ENCODE data around the gene MYO7B.

Gene MYO7B

DNA sequence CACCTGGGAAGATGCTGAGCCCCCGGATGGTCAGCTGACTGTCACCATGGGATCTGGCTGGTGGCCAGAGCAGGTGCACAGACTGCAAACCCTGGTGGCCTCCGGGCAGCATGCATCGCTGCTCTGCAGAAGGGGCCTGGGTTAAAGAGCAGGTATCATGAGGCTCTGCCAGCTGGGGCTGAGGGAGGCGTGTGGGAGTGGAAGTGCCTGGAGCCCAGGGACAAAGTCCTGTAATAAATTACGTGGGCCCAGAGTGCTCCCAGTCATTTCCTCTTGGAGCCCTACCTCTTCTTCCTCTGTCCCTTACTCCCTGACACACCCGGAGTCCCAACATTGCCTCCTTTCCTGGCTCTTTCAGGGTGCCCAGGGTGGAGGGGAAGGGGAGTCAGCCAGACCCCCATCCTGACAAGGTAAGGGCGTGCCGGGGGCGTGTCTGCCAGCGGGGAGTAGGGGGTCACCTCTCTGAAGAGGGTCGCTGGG lies at the start of gene MYO7B:
Gene MYO7B, plus strand, starts transcription at position 262 of the 480 bp plus-strand sequence. CDS start 24,040 bp downstream, outside the sequence.
- TF ChIP-seq, protein P1, sequence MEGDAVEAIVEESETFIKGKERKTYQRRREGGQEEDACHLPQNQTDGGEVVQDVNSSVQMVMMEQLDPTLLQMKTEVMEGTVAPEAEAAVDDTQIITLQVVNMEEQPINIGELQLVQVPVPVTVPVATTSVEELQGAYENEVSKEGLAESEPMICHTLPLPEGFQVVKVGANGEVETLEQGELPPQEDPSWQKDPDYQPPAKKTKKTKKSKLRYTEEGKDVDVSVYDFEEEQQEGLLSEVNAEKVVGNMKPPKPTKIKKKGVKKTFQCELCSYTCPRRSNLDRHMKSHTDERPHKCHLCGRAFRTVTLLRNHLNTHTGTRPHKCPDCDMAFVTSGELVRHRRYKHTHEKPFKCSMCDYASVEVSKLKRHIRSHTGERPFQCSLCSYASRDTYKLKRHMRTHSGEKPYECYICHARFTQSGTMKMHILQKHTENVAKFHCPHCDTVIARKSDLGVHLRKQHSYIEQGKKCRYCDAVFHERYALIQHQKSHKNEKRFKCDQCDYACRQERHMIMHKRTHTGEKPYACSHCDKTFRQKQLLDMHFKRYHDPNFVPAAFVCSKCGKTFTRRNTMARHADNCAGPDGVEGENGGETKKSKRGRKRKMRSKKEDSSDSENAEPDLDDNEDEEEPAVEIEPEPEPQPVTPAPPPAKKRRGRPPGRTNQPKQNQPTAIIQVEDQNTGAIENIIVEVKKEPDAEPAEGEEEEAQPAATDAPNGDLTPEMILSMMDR (IDR thresholded peaks at IDR 0.05; ENCODE audit: control insufficient read depth, extremely low read depth, insufficient read depth): no peak
- DNase-seq (ENCODE audit: low read depth): no peak
- H3K4me3 ChIP-seq (ENCODE audit: low read depth, low read length): no peak within 1 kb of the TSS

DNA sequence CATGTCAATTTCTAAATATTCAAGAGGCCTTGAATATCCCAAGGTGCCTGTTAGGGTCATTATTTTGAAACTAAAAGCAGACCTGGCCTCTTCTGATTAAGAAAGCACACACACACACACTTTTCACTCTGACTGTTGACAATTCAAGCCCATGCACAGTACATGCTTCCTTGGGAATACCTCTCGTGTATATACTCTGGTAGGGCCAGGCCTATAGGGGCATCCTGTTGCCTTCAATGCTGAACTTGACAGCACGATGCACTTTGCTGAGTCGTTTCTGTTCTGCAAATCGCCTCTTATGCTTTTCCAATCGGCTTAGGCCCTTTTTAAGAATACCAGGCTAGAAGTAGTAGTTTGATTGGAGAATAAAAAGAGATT lies 49.8 kb upstream of the MYO7B start:
- no peak overlapping the region for H3K4me3 ChIP-seq (ENCODE audit: low read depth, low read length)
- DNase-seq (ENCODE audit: low read depth): no peak
- TF ChIP-seq, protein P1 (IDR thresholded peaks at IDR 0.05; ENCODE audit: control insufficient read depth, extremely low read depth, insufficient read depth): no peak

DNA sequence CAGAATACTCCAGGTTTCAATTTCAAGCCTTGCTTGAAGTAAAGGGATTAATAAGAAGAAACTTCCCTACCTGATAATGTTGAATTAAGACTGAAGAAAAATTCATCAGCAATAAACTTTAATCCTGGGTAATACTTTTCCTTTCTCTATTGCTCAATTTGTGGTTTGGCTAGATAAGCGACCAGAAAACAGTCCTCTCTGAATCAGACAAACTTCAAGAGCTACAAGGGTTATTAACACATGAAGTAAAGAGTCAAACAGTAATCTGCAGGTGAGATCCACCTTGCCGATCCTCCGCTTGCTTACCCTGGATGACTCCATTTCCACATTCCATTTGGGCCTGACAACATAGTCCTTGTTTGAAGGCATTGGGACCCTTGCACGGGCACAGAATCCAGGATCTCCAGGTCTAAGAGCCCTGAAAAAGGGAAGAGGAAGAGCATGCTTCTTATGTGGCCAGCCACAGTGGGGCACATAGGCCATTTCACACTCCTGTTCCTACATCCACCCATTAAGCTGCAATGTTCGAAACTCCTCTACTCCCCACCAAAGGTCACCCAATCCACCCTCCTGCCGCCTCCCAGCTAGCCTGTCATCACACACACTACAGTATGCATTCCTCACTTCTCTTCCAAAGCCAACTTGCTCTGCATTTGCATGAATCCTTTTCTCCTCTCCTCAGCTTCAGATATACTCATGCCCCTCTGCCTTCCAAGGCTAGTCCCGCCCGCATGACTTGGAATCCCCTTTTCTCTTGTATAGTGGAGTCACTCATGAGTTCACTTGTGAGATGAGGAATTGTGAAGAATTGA lies 49.0 kb upstream of the MYO7B start:
- no peak overlapping the region for H3K4me3 ChIP-seq (ENCODE audit: low read depth, low read length)
- TF ChIP-seq, protein P1 (IDR thresholded peaks at IDR 0.05; ENCODE audit: control insufficient read depth, extremely low read depth, insufficient read depth): no peak
- no peak for DNase-seq (ENCODE audit: low read depth)

DNA sequence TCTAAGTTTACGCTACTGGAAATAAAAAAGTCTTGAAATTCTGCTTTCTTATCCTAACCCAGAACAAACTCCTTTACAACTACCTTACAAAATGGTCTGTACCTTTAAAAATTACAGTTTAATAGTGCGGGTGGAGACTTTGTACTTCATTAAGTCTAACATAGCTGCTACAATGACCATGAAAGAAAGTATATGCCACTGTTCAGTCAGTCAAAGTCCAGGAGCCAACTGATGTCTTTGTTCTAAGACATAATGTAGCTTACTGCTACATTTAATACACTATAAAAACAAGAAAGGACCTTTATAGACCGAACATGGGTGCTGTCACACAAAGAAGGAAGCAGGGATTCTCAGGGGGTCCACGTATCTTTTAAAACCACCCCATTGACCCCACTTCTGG lies 45.2 kb upstream of the MYO7B start:
- TF ChIP-seq, protein P1 (IDR thresholded peaks at IDR 0.05; ENCODE audit: control insufficient read depth, extremely low read depth, insufficient read depth): no peak
- no peak overlapping the region for H3K4me3 ChIP-seq (ENCODE audit: low read depth, low read length)
- DNase-seq (ENCODE audit: low read depth): no peak

DNA sequence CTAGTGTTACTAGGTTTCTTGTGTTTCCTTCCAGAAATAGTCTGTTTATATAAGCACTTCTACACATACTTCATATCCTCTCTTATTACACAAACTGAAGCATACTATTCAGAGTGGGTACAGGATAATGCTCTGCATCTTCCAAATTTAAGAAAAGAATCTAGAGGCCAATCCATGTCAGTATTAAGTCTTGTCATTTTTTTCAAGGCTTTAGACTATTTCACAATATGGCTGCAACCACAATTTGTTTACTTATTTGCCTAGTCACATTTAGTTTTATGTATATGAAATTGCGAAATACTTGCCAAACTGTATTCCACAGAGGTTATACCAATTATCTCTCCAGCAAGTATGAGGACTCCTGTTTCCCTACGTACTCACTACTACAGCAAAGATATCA lies 37.1 kb upstream of the MYO7B start:
- DNase-seq (ENCODE audit: low read depth): peak; percentile 15
- TF ChIP-seq, protein P1 (IDR thresholded peaks at IDR 0.05; ENCODE audit: control insufficient read depth, extremely low read depth, insufficient read depth): no peak
- no peak overlapping the region for H3K4me3 ChIP-seq (ENCODE audit: low read depth, low read length)

DNA sequence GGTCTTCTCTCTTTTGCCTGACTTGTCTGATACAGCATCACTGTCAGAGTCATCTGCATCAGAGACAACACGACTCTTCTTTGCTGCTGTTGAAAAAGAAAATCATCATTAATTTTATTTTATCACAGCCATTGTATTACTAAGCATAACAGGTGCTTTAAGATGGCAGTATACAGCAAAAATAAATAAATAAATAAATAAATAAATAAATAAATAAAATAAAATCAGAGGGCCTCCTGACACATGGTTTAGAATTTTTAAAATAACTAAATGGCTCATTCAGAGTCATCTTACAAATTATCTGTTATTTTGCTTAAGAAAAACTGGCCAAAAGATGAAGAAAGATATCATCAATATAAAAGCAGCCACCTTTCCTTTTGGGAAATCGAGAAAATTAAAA lies 32.0 kb upstream of the MYO7B start:
- TF ChIP-seq, protein P1 (IDR thresholded peaks at IDR 0.05; ENCODE audit: control insufficient read depth, extremely low read depth, insufficient read depth): no peak
- no peak overlapping the region for H3K4me3 ChIP-seq (ENCODE audit: low read depth, low read length)
- DNase-seq (ENCODE audit: low read depth): no peak

All from LNCaP clone FGC (cell line).